ENCODE measurements around the gene PHACTR1.
"Not testable (repeated sequence)": the region's sequence is repeated elsewhere in the genome, so short reads cannot be mapped to it uniquely, and the experiment has no call there.

PHACTR1 gene

DNA sequence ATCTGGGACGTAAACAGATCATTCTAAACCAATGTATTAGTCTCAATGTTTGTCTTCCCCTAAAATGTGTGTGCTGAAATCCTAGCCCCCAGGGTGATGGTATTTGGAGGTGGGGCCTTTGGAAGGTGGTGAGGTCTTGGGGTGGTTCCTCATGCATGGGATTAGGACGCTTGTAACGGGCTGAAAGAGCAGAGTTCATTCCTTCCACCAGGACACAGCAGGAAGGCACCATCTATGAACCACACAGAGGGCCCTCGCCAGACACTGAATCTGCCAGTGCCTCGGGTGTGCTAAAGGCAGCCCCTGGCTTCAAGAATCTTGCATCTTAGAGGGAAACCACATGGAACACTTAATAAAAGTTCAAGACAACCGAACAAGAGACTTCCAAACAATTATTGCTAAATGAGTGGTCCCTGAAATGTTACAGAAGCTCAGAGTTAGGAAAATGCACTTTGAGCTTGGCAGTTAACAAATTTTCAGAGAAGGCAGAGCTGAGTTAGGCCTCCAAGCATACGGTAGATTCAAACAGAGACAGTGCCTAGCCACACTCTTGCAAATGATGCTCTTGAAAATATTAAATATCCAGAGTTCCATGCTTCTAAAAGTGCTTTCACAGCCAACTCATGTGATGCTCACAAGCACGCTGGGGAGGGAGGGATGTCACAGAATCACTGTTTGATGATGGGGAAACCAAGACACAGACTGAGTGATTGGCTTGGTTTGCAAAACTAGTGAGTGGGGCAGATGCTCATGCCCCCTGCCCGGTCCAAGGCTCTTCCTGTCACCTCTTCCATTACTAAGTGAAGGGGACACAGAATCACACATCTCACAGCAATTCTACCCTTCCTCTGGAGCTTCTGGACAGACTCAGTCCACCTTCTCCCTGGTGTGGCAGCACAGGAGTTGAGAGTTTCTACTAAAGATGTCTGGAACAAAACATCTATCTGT is 584.4 kb downstream of the PHACTR1 start:
- DNase-seq (ENCODE audit: low read depth in 1 of 2, low spot score in 1 of 2), result no peak

DNA sequence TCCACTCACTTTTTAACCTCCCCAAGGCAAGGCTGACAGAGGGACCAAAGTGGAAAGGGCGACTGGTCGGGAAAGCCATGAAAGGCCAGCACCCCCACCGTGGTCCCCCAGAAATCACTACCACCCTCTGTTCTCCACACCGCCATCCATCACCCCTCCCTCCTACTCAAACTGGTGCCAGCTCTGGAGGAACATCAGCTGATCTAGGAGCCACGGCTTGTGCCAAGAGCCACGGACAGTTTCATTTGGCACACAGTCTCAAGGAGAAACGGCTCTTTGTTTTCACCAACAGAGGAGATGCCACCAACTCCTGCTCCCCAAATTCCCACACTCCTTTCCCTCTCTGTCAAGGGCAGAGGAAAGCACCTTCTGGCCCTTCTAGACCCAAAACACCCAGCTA is 585.7 kb downstream of the PHACTR1 start:
- no peak for DNase-seq (ENCODE audit: low read depth in 1 of 2, low spot score in 1 of 2)

DNA sequence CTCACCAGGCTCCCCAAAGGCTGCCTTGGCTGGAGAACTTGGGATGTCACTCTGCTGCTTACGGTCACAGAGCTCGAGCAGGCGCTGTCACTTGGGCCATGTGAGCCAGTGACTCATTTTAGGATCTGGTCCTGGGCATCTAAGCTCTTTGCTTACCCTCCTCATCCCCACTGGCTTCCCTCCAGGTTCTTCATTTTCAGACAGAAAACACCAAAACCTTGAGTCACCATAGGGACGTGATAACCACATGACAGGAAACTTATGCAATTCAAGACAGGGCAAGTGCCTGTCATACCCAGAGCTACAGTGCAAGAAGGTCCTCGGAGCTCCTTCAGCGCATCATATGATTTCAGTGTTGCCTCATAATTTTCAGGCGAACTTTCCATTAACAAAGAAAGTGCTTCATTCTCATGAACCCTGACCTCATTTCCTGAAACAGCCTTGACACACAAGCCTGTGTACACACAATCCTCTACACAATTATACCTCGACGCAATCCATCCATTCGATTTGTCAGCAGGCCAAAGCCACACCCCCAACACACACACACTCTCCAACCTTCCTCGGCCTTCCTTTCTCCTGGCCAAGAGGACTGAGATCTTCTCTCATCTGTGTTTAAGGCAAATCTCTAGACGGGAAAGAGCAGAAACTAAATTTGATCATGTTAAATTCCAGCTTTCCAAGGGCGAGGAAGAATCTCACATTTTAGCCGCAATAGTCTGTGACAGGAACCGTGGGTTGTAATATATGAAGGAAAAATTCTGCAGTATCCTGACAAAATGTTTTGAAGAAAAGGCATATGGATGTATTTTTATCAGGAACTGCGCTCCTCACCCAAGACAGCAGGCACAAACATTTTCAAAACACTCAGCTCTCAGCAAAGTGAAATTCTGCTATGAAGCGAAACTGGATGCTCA is 586.4 kb downstream of the PHACTR1 start:
- peak in 1 of 2 donors; percentile 47 for DNase-seq (ENCODE audit: low read depth in 1 of 2, low spot score in 1 of 2)

DNA sequence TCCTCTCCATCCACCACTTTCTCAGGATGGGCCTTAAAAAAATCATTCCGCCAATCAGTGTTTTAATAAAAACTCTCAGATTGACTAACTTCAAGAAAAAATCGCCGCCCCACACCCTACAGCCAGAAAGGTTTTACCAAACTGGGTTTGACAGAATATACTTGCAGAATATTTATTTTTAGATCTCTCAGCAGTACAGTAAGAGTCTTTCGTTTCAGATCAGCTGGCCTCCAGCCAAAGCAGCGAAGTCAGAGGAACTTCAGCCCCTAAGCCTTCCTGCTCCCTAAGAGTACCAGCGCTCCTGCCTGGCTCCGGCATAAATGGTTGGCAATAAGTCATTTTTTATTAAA is 587.1 kb downstream of the PHACTR1 start:
- no peak for DNase-seq (ENCODE audit: low read depth in 1 of 2, low spot score in 1 of 2)

DNA sequence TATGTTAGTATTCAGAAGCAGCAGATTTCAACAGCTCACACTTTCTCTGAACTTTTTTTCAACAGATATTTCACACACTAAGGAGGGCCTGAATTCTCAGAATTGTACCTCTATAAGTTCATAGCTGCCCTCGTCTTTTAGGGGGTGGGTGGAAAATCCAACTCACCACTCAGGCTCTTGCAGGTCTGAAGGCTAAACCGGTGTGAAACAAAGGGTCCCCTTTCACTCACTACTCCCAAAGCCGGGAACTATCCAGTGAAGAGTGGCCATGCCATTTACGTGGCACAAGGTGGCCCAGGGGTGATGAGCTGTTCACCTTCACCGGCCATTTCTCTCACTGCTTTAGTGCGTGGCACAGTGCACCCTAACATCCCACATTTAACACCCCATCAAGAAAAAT is 587.5 kb downstream of the PHACTR1 start:
- no peak for DNase-seq (ENCODE audit: low read depth in 1 of 2, low spot score in 1 of 2)

DNA sequence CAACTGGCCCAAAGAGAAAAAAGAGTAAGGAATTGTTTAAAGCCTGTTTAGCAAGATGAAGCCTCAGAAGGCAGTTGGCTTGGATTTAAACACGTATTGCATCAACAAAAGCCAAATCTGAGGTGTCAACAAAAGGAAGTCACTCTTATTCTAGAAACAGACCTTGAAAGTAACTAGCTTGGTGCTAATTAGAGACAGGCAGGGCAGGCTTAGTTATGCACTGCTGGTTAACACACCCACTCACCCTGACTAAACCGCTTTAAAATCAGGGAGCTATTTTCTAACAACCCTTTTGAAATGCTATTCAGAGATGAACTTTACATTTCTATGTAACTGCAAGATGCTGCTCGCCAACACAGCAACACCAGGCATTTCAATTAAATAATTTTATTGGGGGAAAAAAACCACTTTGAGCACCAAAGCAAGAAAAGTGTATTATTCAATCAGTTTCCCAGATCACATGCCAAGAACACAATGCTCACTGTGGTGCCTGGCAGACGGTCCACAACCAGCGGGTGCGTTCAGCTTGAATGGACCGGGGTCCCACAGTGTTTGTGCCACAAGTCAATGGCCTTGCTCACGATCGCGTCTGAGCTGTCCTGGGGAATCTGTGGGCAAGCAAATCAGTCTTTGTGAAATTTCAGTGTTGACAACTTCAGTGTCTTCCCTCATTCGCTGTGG is 588.2 kb downstream of the PHACTR1 start:
- DNase-seq (ENCODE audit: low read depth in 1 of 2, low spot score in 1 of 2), result no peak

DNA sequence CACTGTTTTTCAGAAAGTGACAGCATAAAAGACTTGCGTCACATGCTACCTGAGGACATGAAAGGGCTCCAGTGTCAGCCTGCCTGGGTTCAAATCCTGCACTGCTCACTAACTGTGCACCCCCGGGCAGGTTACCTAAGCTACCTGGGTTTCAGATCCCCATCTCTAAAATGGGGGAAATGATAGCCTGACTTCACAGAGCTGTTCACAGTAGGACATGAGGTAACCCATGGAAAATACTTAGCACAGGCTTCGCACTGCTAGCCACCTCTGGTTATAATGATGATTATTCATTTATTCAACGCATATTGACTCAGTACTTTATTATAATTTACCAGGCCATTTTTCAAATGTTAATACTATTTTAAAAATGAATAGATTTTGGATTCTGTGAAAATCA is 588.7 kb downstream of the PHACTR1 start:
- DNase-seq (ENCODE audit: low read depth in 1 of 2, low spot score in 1 of 2), result no peak

DNA sequence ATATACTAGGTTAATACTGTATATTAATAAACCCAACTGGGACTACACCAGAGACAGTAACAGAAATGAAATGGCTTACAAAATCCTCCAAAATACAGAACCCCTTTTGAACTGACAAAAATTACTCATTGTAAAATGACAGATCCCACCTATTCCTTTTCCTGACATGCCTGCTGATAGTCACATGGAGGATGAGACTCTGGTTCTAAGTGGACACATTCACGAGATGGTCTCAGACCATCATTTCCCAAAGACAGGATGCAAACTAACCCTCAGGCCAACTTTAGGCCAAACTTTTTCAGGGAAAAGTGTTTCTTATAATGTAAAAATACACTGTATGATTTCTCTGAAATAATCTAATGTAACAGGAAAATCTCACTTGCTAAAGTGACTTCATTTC is 589.2 kb downstream of the PHACTR1 start:
- DNase-seq (ENCODE audit: low read depth in 1 of 2, low spot score in 1 of 2), result no peak

DNA sequence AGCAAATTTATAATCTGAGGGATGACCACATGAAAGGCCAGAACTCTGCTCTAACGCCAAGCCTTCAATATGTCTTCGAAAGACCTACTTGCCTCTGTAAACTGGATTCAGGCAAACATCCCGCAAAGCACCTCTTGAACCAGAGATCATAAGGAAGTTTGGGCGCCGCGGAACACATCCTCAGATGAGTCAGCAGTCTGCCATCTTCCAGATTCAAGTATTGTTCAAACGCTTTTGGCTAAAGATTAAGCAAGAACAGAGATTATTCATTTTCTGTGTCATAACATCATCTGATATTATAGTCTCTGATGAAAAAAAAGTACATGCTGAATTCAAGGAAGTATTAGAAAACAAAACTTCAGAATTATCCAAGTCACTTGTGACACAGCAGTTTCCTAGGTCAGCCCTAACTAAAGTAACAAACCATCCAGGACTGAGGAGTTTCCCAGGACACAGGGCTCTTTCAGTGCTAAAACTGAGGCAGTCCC is 591.0 kb downstream of the PHACTR1 start:
- no peak for DNase-seq (ENCODE audit: low read depth in 1 of 2, low spot score in 1 of 2)

DNA sequence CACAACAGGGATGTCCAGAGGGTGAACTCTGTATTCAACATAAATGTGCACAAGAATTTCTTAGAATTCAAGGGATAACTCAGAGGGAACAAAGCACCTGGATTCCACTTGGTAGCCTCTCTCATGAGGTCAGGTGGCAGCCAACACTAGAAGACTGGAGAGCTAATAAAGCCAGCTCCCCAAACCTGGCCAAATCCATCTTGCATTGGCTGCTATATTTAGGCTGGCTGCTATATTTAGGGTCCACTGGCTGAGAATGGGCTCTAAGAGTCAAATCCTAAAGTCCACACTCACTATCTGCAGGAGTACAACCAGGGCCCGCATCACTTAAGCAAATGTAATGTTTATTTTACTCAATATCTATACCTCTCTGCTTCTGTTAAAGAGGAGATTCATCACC is 591.8 kb downstream of the PHACTR1 start:
- no peak for DNase-seq (ENCODE audit: low read depth in 1 of 2, low spot score in 1 of 2)

DNA sequence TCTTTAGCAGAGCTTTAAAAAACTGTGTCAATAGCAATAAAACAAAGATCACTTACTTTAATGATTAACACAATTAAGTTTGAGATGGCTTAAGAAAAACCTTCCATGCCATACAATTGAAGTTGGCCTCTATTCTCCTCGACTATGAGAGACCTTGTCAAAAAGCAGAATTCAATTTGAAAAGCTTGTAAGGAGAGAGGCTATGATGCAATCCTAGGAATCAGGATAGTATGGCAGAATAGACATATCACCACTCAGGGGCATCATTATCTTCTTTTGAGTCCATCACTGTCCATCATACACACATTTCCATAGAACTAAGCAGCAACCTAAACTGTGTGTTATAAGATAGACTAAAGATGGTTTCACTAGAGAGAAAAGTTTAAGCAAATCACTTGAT is 594.6 kb downstream of the PHACTR1 start:
- no peak for DNase-seq (ENCODE audit: low read depth in 1 of 2, low spot score in 1 of 2)

DNA sequence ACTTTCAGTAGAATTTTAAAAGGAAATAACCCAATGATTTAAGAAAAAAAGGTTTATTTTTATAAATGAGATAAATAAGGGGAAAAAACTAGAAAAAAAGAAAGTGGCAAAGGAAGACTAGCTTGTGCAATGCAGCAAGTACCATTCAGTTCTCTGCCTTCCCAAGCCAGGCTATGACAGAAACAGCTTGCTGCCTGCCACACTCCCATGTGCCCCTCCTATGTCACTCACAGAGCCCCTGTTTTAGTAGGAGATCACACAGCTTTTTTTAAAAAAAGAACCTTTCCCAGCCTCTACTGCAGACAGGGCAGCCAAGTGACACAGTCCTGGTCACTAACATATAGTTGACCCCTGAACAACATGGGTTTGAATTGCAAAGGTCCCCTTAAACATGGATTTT is 598.2 kb downstream of the PHACTR1 start:
- no peak for DNase-seq (ENCODE audit: low read depth in 1 of 2, low spot score in 1 of 2)

DNA sequence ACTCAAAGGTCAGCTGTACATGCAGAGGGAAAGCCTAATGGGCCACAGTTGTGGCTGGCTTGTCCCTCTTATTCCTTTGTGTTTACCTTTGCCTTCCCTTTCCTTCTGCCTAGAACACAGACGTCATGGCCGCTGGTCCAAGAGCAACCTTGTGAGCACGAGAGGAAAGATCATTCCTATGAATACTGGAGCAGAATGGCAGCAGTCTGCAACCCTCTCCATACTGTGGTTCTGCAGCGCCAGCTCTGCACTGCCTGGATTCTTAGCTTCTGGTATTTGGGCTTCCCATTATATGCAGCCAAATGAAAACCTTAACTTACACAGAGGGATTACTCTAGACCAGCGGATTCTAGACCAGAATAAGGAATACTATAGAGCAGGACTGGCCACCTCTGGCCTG is 599.3 kb downstream of the PHACTR1 start:
- DNase-seq (ENCODE audit: low read depth in 1 of 2, low spot score in 1 of 2), result no peak

DNA sequence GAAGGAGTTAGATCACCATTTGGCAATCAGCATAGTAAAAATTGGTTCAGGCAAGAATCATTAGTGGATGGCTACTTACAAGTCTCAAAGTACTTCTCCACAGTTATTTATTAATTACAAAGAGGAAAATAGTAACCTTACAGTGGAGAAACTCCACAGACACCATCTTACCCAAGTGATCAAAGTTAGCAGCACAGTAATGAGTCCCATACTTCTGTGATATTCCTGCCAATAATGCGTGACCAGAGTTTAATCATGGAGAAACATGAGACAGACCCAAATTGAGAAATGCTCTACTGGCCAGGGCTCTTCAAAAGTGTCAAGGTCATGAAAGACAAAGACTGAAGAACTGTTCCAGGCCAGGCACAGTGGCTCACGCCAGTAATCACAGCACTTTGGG is 602.3 kb downstream of the PHACTR1 start:
- DNase-seq (ENCODE audit: low read depth in 1 of 2, low spot score in 1 of 2), result no peak

DNA sequence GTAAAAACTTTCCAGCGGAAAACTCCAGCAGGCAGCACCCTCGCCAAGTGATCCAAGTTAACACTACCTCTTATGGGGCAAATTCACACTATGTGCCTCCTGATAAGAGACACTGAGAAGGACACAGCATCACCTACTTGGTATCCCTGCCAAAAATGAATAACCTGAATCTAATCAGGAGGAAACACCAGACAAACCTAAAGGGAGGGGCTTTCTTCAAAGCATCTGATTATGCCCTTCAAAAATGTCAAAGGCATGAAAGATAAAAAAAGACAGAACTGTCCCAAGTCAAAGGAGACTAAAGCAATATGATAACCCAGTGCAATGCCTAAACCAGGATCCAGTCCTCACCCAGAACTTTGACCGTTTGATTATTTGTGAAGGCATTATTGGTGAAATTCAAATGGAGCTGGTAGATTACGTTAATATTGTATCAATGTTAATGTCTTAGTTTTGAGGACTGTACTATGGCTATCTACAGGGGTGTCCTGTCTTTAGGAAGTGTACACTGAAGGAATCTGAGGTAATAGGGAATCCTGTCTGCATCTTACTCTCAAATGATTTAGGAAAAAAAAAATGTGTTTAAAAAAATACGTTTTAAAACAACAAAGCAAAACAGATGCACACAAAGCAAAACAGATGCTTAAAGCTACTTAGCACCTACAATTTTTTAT is 603.5 kb downstream of the PHACTR1 start:
- DNase-seq (ENCODE audit: low read depth in 1 of 2, low spot score in 1 of 2), result no peak

DNA sequence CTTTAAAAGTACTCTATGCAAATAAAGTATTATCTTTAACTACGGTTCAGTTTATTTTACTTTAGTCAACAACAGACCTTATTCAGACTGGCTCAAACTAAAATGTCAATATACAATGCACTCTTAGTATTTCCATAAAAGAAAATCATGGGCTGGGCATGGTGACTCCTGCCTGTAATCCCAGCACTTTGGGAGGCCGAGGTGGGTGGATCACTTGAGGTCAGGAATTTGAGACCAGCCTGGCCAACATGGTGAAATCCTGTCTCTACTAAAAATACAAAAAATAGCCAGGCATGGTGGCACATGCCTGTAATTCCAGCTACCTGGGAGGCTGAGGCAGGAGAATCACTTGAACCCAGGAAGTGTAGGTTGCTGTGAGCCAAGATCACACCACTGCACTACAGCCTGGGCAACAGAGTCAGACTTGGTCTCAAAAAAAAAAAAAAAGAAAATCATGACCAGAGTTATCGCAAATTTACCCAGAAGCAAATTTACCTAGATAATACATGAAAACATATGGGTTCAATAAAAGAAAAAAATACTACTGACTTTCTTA is 609.5 kb downstream of the PHACTR1 start:
- DNase-seq (ENCODE audit: low read depth in 1 of 2, low spot score in 1 of 2), result not testable (repeated sequence)

DNA sequence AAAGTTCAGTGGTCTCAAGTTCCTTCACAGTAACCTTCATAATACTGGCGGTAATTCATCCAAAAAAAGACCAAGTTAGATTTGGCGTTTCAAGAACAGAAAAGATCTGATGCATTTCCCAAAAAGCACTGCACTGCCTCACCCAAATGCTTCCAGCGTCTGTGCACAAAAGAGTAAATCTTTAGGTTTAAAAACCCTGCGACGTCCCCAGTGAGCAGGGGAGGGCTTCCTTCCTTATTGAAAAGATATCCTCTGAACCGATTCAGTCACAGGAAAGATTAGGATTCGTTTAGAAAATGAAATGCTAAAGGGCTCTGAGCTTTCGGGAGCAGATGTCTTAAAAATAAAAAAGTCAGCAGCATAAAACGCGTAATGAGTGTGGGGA is 611.1 kb downstream of the PHACTR1 start:
- DNase-seq (ENCODE audit: low read depth in 1 of 2, low spot score in 1 of 2), result no peak

DNA sequence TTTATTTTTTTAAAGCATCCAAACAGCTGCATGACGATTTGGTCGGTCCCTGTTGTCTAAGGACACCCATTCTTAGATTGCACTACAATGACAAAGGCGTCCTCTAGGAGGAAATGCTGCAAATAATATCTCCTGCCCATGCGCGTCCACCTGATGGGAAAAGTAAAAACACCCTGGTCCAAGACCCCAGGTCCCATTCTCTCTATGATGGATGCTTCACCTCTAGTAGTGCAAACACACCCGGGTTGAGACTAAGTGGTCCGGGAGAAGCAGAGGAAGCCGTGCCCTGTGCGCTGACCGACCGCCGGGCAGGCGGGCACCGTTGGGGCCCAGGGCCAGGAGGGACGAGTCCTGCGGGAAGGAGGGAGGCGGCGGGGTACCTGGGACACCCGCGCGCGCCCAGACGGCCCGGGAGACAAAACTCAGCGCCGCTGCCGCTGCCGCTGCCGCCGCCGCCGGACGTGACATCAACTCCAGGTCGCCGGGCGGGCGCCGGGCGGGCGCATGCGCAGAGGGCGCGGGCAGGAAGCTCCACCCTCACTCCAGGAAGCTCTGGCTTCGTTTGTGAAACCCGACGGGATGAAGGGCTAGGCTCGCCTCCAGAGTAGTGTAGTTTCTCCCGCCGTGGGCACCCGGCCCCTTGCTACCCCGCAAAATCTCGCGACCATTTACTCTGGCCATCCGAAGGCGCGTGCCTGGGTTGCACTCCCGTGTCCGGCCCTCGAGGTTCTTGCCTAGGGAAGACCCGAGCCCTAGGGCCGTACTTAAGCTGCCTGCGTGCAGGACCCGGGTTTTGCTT is 611.7 kb downstream of the PHACTR1 start, which contains the start of gene TBC1D7:
Gene TBC1D7 (minus strand): TSS at position 462 of the 799 bp plus-strand sequence. CDS start 1,639 bp downstream, outside the sequence.
- DNase-seq (ENCODE audit: low read depth in 1 of 2, low spot score in 1 of 2), result peak; percentile 87 to 88

DNA sequence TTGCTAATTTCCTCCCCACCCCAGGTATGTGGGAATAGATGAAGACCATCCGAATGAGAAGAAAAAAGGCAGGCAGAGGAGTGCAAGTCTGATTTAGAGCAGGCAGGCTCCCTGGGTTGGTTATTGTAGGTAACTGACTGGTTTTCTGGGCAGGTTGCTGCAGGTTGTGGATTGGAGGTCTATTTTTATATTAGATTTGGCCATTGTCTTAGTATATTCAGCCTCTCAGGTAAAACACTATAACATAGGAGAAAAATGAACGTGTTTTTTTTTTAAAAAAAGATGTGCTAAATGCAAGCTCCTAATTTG is 612.3 kb downstream of the PHACTR1 start:
- no peak for DNase-seq (ENCODE audit: low read depth in 1 of 2, low spot score in 1 of 2)

Measured in activated CD4-positive, alpha-beta T cell treated with anti-CD3 and anti-CD28 coated beads, Interleukin-2, amount 50 U/mL, for 24 hours (primary cell).